Suprapubic skin (tissue), 3 donors: Measurements from ENCODE around the gene SLC4A11.

Experiments
- CTCF ChIP-seq, 2 donors: fragments of 200-600 bp in 1 of 2; fragments of 450-650 bp in 1 of 2; sonication (generic) in 1 of 2; IDR thresholded peaks; one replicate each; pipeline ENCODE4 v1.5.1; 2016 to 2019; ENCODE audit warnings: antibody characterized with exemption in 2 of 2, mild to moderate bottlenecking in 1 of 2, moderate library complexity in 1 of 2
- EP300 ChIP-seq: sonication (generic); formaldehyde crosslinking; IDR thresholded peaks from one replicate; pipeline ENCODE4 v1.6.1; 2017; ENCODE audit warnings: antibody characterized with exemption
- POLR2A ChIP-seq, 2 donors: fragments of 450-650 bp; IDR thresholded peaks; one replicate each; pipeline ENCODE4 v1.6.1; 2017; ENCODE audit warnings: antibody characterized with exemption in 2 of 2, mild to moderate bottlenecking in 2 of 2, moderate library complexity in 2 of 2

GRCh38 chr20:3229158-3229557 lies 9.8 kb downstream of the SLC4A11 start:
- no peak for TF ChIP-seq POLR2A (IDR thresholded peaks at IDR 0.05)
- TF ChIP-seq CTCF (IDR thresholded peaks at IDR 0.05): no peak
- TF ChIP-seq EP300: no peak
